Heart right ventricle (tissue), 16 donors: ENCODE measurements around the gene KCNG1. TPM values are rescaled to one million over a fixed set of nuclear protein-coding genes. Genes with fewer than 3 reads are reported as not detected.

Experiments
- ATAC-seq, 8 donors: fragments of 200-7000 bp; cut with Tn5 transposase; one replicate each; pipeline ENCODE4 v1.9.1; 2020; ENCODE audit warnings: mild to moderate bottlenecking in 8 of 8, moderate library complexity in 8 of 8, moderate number of reproducible peaks in 1 of 8
- DNase-seq, 2 donors: peaks; one replicate each; pipeline ENCODE4 v3.0.0-alpha.2; 2020
- H3K27ac ChIP-seq, 10 donors: fragments of 200-600 bp; sonication (generic) in 2 of 10; one replicate each; pipeline versions ENCODE4 v1.5.0 to v1.8.0; 2020 to 2022; ENCODE audit warnings: mild to moderate bottlenecking in 3 of 10
- H3K27me3 ChIP-seq, 7 donors: fragments of 200-600 bp; one replicate each; pipeline ENCODE4 v1.8.0; 2021 to 2022; ENCODE audit warnings: mild to moderate bottlenecking in 2 of 7
- H3K36me3 ChIP-seq, 9 donors: fragments of 200-600 bp; sonication (generic) in 1 of 9; one replicate each; pipeline versions ENCODE4 v1.5.0 to v1.8.0; 2020 to 2022; ENCODE audit warnings: mild to moderate bottlenecking in 2 of 9
- H3K4me1 ChIP-seq, 9 donors: fragments of 200-600 bp; sonication (generic) in 1 of 9; one replicate each; pipeline versions ENCODE4 v1.5.0 to v1.8.0; 2020 to 2022; ENCODE audit warnings: mild to moderate bottlenecking in 4 of 9
- H3K4me3 ChIP-seq, 10 donors: fragments of 200-600 bp; sonication (generic) in 2 of 10; one replicate each; pipeline versions ENCODE4 v1.5.0 to v1.8.0; 2020 to 2022; ENCODE audit warnings: mild to moderate bottlenecking in 7 of 10, moderate library complexity in 2 of 10
- H3K9me3 ChIP-seq, 11 donors: fragments of 200-600 bp in 10 of 11; sonication (generic) in 2 of 11; one replicate each; pipeline versions ENCODE4 v1.5.0 to v1.8.0; 2013 to 2022; ENCODE audit warnings: mild to moderate bottlenecking in 2 of 11, control low read depth in 1 of 11, moderate library complexity in 1 of 11
- WGBS, 2 donors: extraction: QIAGEN DNeasy Blood & Tissue Kit; methylation state at CpG; one replicate each; pipeline ENCODE4 v1.1.7; 2013; ENCODE audit warnings: inconsistent platforms in 1 of 2; 5-methylcytosine and 5-hydroxymethylcytosine counted together
- intact Hi-C, 10 donors: fragments of 100-400 bp; cut with DNase I; formaldehyde crosslinking; loops; one replicate each; pipeline versions ENCODE4 v1.11.1 to v1.14.2; 2022
- polyA plus RNA-seq, 2 donors: library from polyadenylated mRNA; stranded (reverse); fragments of 200-250 nt; gene quantifications; one replicate each; pipeline ENCODE4 v1.2.3, GENCODE V29; 2013
- total RNA-seq, 10 donors: library from RNA; stranded (reverse); fragmentation: NEBNext Ultra II Directional in 3 of 10; extraction: Animal tissue kit (Norgen Biotek cat#: 25700) in 3 of 10; gene quantifications; one replicate each; pipeline versions ENCODE4 v1.2.1 to v1.2.4, GENCODE V29; 2021 to 2023
- TF ChIP-seq, protein P1 (sequence below), 9 donors: fragments of 200-600 bp; sonication (generic) in 2 of 9; IDR thresholded peaks; one replicate each; pipeline versions ENCODE4 v1.5.0 to v1.8.0; 2021 to 2022; ENCODE audit warnings: antibody characterized with exemption in 9 of 9, mild to moderate bottlenecking in 5 of 9, moderate library complexity in 1 of 9
- donor health status: Arrhythmogenic right ventricular cardiomyopathy.
- donor health status: ischemic (EF 13 %, LVEDD 7.1; RV severe dilation, severe dysfunction).
- donor health status: healthy with polysubstance abuse.
- donor health status: DM: no; HTN: yes; CAD: no.
- donor health status: DM: no; HTN: no; CAD: no.
- donor health status: ischemic (EF 25% LVEDD 6.9; RV normal size, moderate dysfunction).
- donor health status: ischemic (EF 25% LVEDD 5.7; RV mildly dilated, moderate dysfunction).
- donor health status: healthy.
- donor health status: DM: yes; HTN: yes; CAD: no.
- donor health status: Ischemic cardiomyopathy.
- donor health status: ischemic (EF 35%, LVEDD 5.7; RV mildly dilated, moderate dysfunction).
- donor health status: nonischemic (EF 11% LVEDD 7.7; RV severe dilation, severe dysfunction).
- donor health status: DM: yes; HTN: yes; CAD: no.
- donor health status: PGD.
- donor health status: ischemic (EF 29% LVEDD 5.4; RV normal size, mild dysfunction).
- donor health status: nonischemic (EF 23%, LVEDD 6.1; RV moderate dilation, normal function).

The KCNG1 gene
- total and polyA plus RNA-seq, 12 donors, result 0.15 to 0.99 (median 0.32) TPM; not detected in 4

DNA sequence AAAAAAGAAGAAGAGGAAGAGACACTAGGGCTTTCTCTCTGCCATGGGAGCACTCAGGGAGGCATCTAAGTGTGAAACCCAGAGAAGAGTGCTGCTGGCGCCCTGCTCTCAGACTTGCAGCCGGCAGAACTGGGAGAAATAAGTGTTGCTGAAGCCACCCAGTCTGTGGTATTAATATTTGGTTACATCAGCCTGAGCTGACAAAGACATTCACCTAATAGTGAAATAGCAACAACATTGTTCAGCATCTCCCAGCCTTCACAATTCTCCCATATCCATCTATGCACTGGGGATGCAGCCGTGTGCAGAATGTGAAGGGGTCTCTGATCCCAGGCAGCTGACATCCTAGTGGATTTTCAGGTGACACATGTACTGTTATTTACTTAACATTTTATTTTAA is 12.0 kb downstream of the KCNG1 start:
- intact Hi-C loops, result no loop called here
- H3K27me3 ChIP-seq, result peaks cover 0 to 55% (median 37%) of the 10 kb centered on the region in 7 donors
- DNase-seq, result no peak
- no peak overlapping the region for H3K4me3 ChIP-seq
- no peaks in the 10 kb centered on the region for H3K9me3 ChIP-seq
- H3K4me1 ChIP-seq, result no peaks in the 10 kb centered on the region
- 87 to 88% methylated on average over 3 of the region's 3 CpGs for WGBS, 2 donors
- ATAC-seq, result no peak
- no peaks in the 10 kb centered on the region for H3K36me3 ChIP-seq
- TF ChIP-seq, protein P1, sequence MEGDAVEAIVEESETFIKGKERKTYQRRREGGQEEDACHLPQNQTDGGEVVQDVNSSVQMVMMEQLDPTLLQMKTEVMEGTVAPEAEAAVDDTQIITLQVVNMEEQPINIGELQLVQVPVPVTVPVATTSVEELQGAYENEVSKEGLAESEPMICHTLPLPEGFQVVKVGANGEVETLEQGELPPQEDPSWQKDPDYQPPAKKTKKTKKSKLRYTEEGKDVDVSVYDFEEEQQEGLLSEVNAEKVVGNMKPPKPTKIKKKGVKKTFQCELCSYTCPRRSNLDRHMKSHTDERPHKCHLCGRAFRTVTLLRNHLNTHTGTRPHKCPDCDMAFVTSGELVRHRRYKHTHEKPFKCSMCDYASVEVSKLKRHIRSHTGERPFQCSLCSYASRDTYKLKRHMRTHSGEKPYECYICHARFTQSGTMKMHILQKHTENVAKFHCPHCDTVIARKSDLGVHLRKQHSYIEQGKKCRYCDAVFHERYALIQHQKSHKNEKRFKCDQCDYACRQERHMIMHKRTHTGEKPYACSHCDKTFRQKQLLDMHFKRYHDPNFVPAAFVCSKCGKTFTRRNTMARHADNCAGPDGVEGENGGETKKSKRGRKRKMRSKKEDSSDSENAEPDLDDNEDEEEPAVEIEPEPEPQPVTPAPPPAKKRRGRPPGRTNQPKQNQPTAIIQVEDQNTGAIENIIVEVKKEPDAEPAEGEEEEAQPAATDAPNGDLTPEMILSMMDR (IDR thresholded peaks at IDR 0.05), result no peak
- no peak overlapping the region for H3K27ac ChIP-seq

DNA sequence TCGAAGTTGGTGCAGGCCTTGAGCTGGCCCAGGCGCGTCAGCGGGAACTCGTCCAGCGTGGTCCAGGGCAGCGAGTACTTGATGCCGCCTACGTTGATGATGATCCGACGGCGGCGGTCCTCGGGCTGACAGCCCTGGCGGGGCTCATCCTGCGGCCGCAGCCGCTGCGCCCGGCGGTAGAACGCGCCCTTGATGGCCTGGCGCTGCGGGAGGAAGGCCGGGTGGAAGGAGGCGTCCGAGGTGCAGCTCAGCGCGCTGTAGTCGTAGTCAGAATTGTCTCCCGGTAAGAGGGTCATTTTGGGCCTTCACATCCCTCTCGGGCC is 12.9 kb downstream of the KCNG1 start:
- ATAC-seq (no peak), DNase-seq (no peak)
- H3K27ac ChIP-seq, result no peak overlapping the region
- TF ChIP-seq, protein P1 (IDR thresholded peaks at IDR 0.05), result no peak
- H3K4me3 ChIP-seq, result no peak overlapping the region
- H3K4me1 ChIP-seq, result no peaks in the 10 kb centered on the region
- no peaks in the 10 kb centered on the region for H3K9me3 ChIP-seq
- H3K27me3 ChIP-seq, result peaks cover 0 to 57% (median 33%) of the 10 kb centered on the region in 7 donors
- intact Hi-C loops, result no loop called here
- WGBS, 2 donors, result 81 to 88% methylated on average over 32 to 33 of the region's 33 CpGs
- H3K36me3 ChIP-seq, result no peaks in the 10 kb centered on the region

DNA sequence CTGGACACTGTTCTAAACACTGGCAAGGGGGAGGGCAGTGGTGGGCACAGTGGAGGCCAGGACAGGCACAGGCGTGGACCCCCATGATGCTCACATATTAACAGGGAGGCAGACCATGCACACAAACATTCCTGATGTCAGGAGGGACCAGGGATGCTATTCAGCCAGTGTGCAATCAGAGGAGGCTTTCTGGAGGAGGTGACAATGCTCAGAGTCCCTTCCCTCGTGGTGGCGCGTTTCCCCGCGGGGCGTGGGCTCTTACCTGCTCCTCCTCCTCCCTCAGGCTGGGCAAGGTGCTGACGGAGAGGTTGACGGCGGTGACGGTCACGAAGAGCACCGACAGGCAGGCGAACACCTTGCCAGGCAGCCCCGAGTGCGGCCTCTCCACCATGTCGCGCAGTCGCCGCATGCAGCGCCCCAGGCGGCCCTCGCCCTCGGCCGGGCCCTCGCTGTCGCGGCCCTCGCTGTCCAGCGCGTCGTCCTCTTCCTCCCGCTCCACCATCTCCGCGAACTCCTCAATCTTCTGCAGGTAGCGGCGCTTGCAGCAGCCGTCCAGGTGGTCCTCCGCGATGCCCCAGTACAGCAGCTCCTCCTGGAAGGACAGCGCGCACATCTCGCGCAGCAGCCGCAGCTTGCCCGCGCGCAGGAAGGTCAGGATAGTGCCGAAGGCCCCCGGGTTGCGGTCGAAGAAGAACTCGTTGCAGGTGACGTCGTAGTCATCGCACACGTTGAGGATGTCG is 13.4 kb downstream of the KCNG1 start:
- Histone ChIP-seq H3K4me1 (no peaks in the 10 kb centered on the region), H3K27ac (no peak overlapping the region), H3K9me3 (no peaks in the 10 kb centered on the region), H3K4me3 (no peak overlapping the region), H3K27me3 (peaks cover 5 to 52% (median 28%) of the 10 kb centered on the region in 7 donors), H3K36me3 (no peaks in the 10 kb centered on the region)
- WGBS, 2 donors, result 81 to 88% methylated on average over 55 to 58 of the region's 58 CpGs
- ATAC-seq (no peak), DNase-seq (no peak)
- intact Hi-C loops, result no loop called here
- TF ChIP-seq, protein P1 (IDR thresholded peaks at IDR 0.05), result no peak

DNA sequence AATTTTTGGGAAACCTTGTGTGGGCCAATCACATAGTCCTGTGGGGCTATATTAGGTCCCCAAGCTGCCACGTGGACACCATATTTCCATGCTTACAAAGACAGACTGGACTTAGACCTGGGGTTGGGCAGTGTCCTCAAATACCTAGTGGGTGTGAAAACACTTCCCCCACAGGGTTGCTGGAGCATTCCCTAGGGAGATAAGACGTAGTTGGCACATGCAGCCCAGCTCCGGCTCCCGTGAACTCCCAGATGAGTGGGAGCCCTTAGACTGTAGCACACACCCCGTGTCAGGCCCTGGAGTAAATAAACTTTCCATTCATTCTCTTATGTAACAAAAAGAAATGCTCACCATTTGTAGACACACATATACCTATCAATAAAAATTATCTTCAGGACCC is 14.2 kb downstream of the KCNG1 start:
- 51 to 54% methylated on average over 5 of the region's 5 CpGs for WGBS, 2 donors
- Histone ChIP-seq H3K27me3 (peaks cover 5 to 50% (median 28%) of the 10 kb centered on the region in 7 donors), H3K9me3 (no peaks in the 10 kb centered on the region), H3K36me3 (no peaks in the 10 kb centered on the region), H3K4me3 (no peak overlapping the region), H3K4me1 (no peaks in the 10 kb centered on the region), H3K27ac (no peak overlapping the region)
- TF ChIP-seq, protein P1 (IDR thresholded peaks at IDR 0.05), result no peak
- intact Hi-C loops, result no loop called here
- ATAC-seq, result no peak
- no peak for DNase-seq
